Activated B cell treated with CpG ODN at 0.5 μM for 24 hours (primary cell): ENCODE data around the gene LMX1B. TPM values are rescaled to one million over a fixed set of nuclear protein-coding genes. Genes with fewer than 3 reads are reported as not detected.

Source experiments
- ATAC-seq: fragments of 200-7000 bp; cut with Tn5 transposase; one replicate; pipeline ENCODE4 v1.10.0; 2021; ENCODE audit warnings: low read depth, mild to moderate bottlenecking, moderate library complexity
- CTCF ChIA-PET: fragments of 350-600 bp; sonication (Branson Sonifier 250); formaldehyde crosslinking; loops from one replicate; lab custom pipeline; 2021; ENCODE audit warnings: antibody characterized with exemption; lab: Charles Lee
- POLR2A ChIA-PET: fragments of 350-600 bp; sonication (Branson Sonifier 250); formaldehyde crosslinking; loops from one replicate; lab custom pipeline; 2021; ENCODE audit warnings: antibody characterized with exemption; lab: Charles Lee
- DNase-seq: peaks from one replicate; pipeline ENCODE4 v3.0.0; 2022
- H3K27ac Mint-ChIP-seq: one replicate; pipeline ENCODE4 v1.8.0; 2020; ENCODE audit warnings: mixed read lengths
- H3K27me3 Mint-ChIP-seq: one replicate; pipeline ENCODE4 v1.8.0; 2021; ENCODE audit warnings: mixed read lengths
- H3K36me3 Mint-ChIP-seq: one replicate; pipeline ENCODE4 v1.8.0; 2021; ENCODE audit warnings: low read depth, mixed read lengths
- H3K4me1 Mint-ChIP-seq: one replicate; pipeline ENCODE4 v1.8.0; 2021; ENCODE audit warnings: mixed read lengths
- H3K4me3 Mint-ChIP-seq: one replicate; pipeline ENCODE4 v1.8.0; 2020; ENCODE audit warnings: mild to moderate bottlenecking, mixed read lengths
- H3K9me3 Mint-ChIP-seq: one replicate; pipeline ENCODE4 v1.8.0; 2020; ENCODE audit warnings: mixed read lengths
- CTCF ChIP-seq: fragments of 200-600 bp; IDR thresholded peaks from one replicate; pipeline ENCODE4 v1.8.0; 2022; ENCODE audit warnings: antibody characterized with exemption, mild to moderate bottlenecking
- intact Hi-C: fragments of 100-400 bp; cut with micrococcal nuclease; formaldehyde crosslinking; loops from one replicate; pipeline ENCODE4 v1.15.1; 2024
- total RNA-seq: library from RNA; stranded (reverse); gene quantifications from 2 replicates; pipeline ENCODE4 v1.2.3, GENCODE V29; 2022

LMX1B gene
- total RNA-seq, 1 donor from 2014 or later = not detected

- Mint-ChIP-seq H3K4me3 (no peak overlapping the region), H3K4me1 (peaks cover 10% of the 10 kb centered on the region), H3K27ac (no peak overlapping the region), H3K36me3 (no peaks in the 10 kb centered on the region), H3K9me3 (no peaks in the 10 kb centered on the region), H3K27me3 (peaks cover 49% of the 10 kb centered on the region)
- TF ChIP-seq CTCF = no peak
- DNase-seq (no peak), ATAC-seq (no peak)
- ChIA-PET CTCF (no interaction called here), POLR2A (no interaction called here)
- intact Hi-C loops = no loop called here
Measured at GRCh38 chr9:126605792-126606482, 7.8 kb upstream of the LMX1B start.

GRCh38 chr9:126606483-126606870 is 7.3 kb upstream of the LMX1B start:
- Mint-ChIP-seq H3K4me1 (peaks cover 14% of the 10 kb centered on the region), H3K27ac (no peak overlapping the region), H3K27me3 (peaks cover 47% of the 10 kb centered on the region), H3K4me3 (no peak overlapping the region), H3K36me3 (no peaks in the 10 kb centered on the region), H3K9me3 (no peaks in the 10 kb centered on the region)
- intact Hi-C loops = no loop called here
- TF ChIP-seq CTCF = no peak
- CTCF ChIA-PET = no interaction called here
- POLR2A ChIA-PET = no interaction called here
- DNase-seq (no peak), ATAC-seq (no peak)

GRCh38 chr9:126607086-126607485 is 6.6 kb upstream of the LMX1B start:
- Mint-ChIP-seq H3K4me1 (peaks cover 20% of the 10 kb centered on the region), H3K27ac (no peak overlapping the region), H3K27me3 (peaks cover 50% of the 10 kb centered on the region), H3K36me3 (no peaks in the 10 kb centered on the region), H3K9me3 (no peaks in the 10 kb centered on the region), H3K4me3 (no peak overlapping the region)
- ChIA-PET POLR2A (no interaction called here), CTCF (no interaction called here)
- TF ChIP-seq CTCF = no peak
- no peak for ATAC-seq
- intact Hi-C loops = no loop called here
- no peak for DNase-seq

- ChIA-PET CTCF (no interaction called here), POLR2A (no interaction called here)
- intact Hi-C loops = no loop called here
- Mint-ChIP-seq H3K4me1 (peaks cover 23% of the 10 kb centered on the region), H3K36me3 (no peaks in the 10 kb centered on the region), H3K27ac (no peak overlapping the region), H3K27me3 (peaks cover 52% of the 10 kb centered on the region), H3K9me3 (no peaks in the 10 kb centered on the region), H3K4me3 (no peak overlapping the region)
- DNase-seq (no peak), ATAC-seq (no peak)
- no peak for TF ChIP-seq CTCF
Measured at GRCh38 chr9:126607731-126608130, 6.0 kb upstream of the LMX1B start.

- TF ChIP-seq CTCF = no peak
- H3K27ac Mint-ChIP-seq = no peak overlapping the region
- H3K4me1 Mint-ChIP-seq = peaks cover 28% of the 10 kb centered on the region
- ChIA-PET CTCF (no interaction called here), POLR2A (no interaction called here)
- DNase-seq (no peak), ATAC-seq (no peak)
- no peaks in the 10 kb centered on the region for H3K9me3 Mint-ChIP-seq
- peaks cover 55% of the 10 kb centered on the region for H3K27me3 Mint-ChIP-seq
- intact Hi-C loops = no loop called here
- H3K4me3 Mint-ChIP-seq = no peak overlapping the region
- H3K36me3 Mint-ChIP-seq = no peaks in the 10 kb centered on the region
Measured at GRCh38 chr9:126608551-126608950, 5.2 kb upstream of the LMX1B start.
